Nephron (organoid): ENCODE data around the gene CERS1.

Experiments used
- H3K27ac Mint-ChIP-seq, 3 experiments: 2 replicates each; pipeline ENCODE4 v1.8.0; 2020; ENCODE audit warnings: mixed read lengths in 3 of 3, mild to moderate bottlenecking in 2 of 3, moderate library complexity in 1 of 3
- H3K27me3 Mint-ChIP-seq: 2 replicates; pipeline ENCODE4 v1.8.0; 2021; ENCODE audit warnings: low read depth, mild to moderate bottlenecking, moderate library complexity, mixed read lengths
- H3K36me3 Mint-ChIP-seq: 2 replicates; pipeline ENCODE4 v1.8.0; 2020; ENCODE audit warnings: low read depth, mixed read lengths
- H3K4me1 Mint-ChIP-seq: 2 replicates; pipeline ENCODE4 v1.8.0; 2020; ENCODE audit warnings: mixed read lengths
- H3K4me3 Mint-ChIP-seq, 3 experiments: 2 replicates each; pipeline ENCODE4 v1.8.0; 2020; ENCODE audit warnings: mild to moderate bottlenecking in 3 of 3, mixed read lengths in 3 of 3, moderate library complexity in 2 of 3
- H3K9me3 Mint-ChIP-seq: 2 replicates; pipeline ENCODE4 v1.8.0; 2020; ENCODE audit warnings: mixed read lengths
- CTCF ChIP-seq, 3 experiments: fragments of 200-600 bp; sonication (generic); IDR thresholded peaks; one replicate each; pipeline ENCODE4 v1.5.0; 2021; ENCODE audit warnings: antibody characterized with exemption in 3 of 3; ENCODE audit not compliant: unreplicated experiment in 3 of 3

Gene CERS1

GRCh38 chr19:18867199-18867598 lies 28.8 kb downstream of the CERS1 start:
- Mint-ChIP-seq H3K36me3 (peaks cover 30% of the 10 kb centered on the region), H3K4me3 (no peak overlapping the region), H3K27me3 (no peaks in the 10 kb centered on the region), H3K4me1 (peaks cover 5% of the 10 kb centered on the region), H3K9me3 (no peaks in the 10 kb centered on the region), H3K27ac (no peak overlapping the region)
- TF ChIP-seq CTCF (IDR thresholded peaks at IDR 0.05; ENCODE audit: unreplicated experiment in 3 of 3), result no peak

- Mint-ChIP-seq H3K27ac (no peak overlapping the region), H3K4me1 (peaks cover 4% of the 10 kb centered on the region), H3K9me3 (no peaks in the 10 kb centered on the region), H3K36me3 (peaks cover 32% of the 10 kb centered on the region), H3K4me3 (no peak overlapping the region), H3K27me3 (no peaks in the 10 kb centered on the region)
- TF ChIP-seq CTCF (IDR thresholded peaks at IDR 0.05; ENCODE audit: unreplicated experiment in 3 of 3), result peak; percentile 24 to 46 (median 32)
These were observed 29.2 kb downstream of the CERS1 start for GRCh38 chr19:18866800-18867123.

GRCh38 chr19:18865973-18866799 lies 29.8 kb downstream of the CERS1 start:
- Mint-ChIP-seq H3K4me3 (no peak overlapping the region), H3K36me3 (peaks cover 34% of the 10 kb centered on the region), H3K27ac (no peak overlapping the region), H3K9me3 (no peaks in the 10 kb centered on the region), H3K27me3 (no peaks in the 10 kb centered on the region), H3K4me1 (no peaks in the 10 kb centered on the region)
- TF ChIP-seq CTCF (IDR thresholded peaks at IDR 0.05; ENCODE audit: unreplicated experiment in 3 of 3), result peak; percentile 99 to 100 (median 99)

- Mint-ChIP-seq H3K4me3 (no peak overlapping the region), H3K27me3 (no peaks in the 10 kb centered on the region), H3K4me1 (peaks cover 4% of the 10 kb centered on the region), H3K36me3 (peaks cover 39% of the 10 kb centered on the region), H3K27ac (no peak overlapping the region), H3K9me3 (no peaks in the 10 kb centered on the region)
- no peak for TF ChIP-seq CTCF (IDR thresholded peaks at IDR 0.05; ENCODE audit: unreplicated experiment in 3 of 3)
These were observed 30.6 kb downstream of the CERS1 start for GRCh38 chr19:18865106-18865972.

- TF ChIP-seq CTCF (IDR thresholded peaks at IDR 0.05; ENCODE audit: unreplicated experiment in 3 of 3), result no peak
- H3K27ac Mint-ChIP-seq, result no peak overlapping the region
- H3K9me3 Mint-ChIP-seq, result no peaks in the 10 kb centered on the region
- H3K4me1 Mint-ChIP-seq, result peaks cover 4% of the 10 kb centered on the region
- no peaks in the 10 kb centered on the region for H3K27me3 Mint-ChIP-seq
- no peak overlapping the region for H3K4me3 Mint-ChIP-seq
- H3K36me3 Mint-ChIP-seq, result peaks cover 43% of the 10 kb centered on the region
These were observed 32.1 kb downstream of the CERS1 start for GRCh38 chr19:18863843-18864362.
